IPS-20b (cell line): Measurements from ENCODE around the gene GPC5.
"Not testable (repeated sequence)": the region's sequence is repeated elsewhere in the genome, so short reads cannot be mapped to it uniquely, and the experiment has no call there.

Source experiments
- H3K27ac ChIP-seq: one replicate; pipeline ENCODE4 v1.5.1; 2013; ENCODE audit warnings: low read length
- H3K27me3 ChIP-seq: 2 replicates; pipeline ENCODE4 v1.6.1; 2013; ENCODE audit warnings: mild to moderate bottlenecking, low read length, inconsistent platforms; ENCODE audit not compliant: insufficient read depth
- H3K36me3 ChIP-seq: 2 replicates; pipeline ENCODE4 v1.6.1; 2013; ENCODE audit warnings: low read depth, mild to moderate bottlenecking, inconsistent platforms, low read length, moderate library complexity; ENCODE audit not compliant: insufficient read depth
- H3K4me1 ChIP-seq: 2 replicates; pipeline ENCODE4 v1.6.1; 2013; ENCODE audit warnings: mild to moderate bottlenecking, control low read depth, inconsistent platforms, low read length, moderate library complexity; ENCODE audit not compliant: insufficient read depth
- H3K4me3 ChIP-seq: 2 replicates; pipeline ENCODE4 v1.5.1; 2013; ENCODE audit warnings: mild to moderate bottlenecking, low read length, inconsistent platforms
- H3K9ac ChIP-seq: 2 replicates; pipeline ENCODE4 v1.6.1; 2013; ENCODE audit warnings: low read depth, mild to moderate bottlenecking, inconsistent platforms, low read length, moderate library complexity
- H3K9me3 ChIP-seq: 2 replicates; pipeline ENCODE4 v1.6.1; 2013; ENCODE audit warnings: mild to moderate bottlenecking, low read depth, low read length, inconsistent platforms; ENCODE audit not compliant: insufficient read depth

Gene GPC5

GRCh38 chr13:91882918-91883317 is 484.5 kb downstream of the GPC5 start:
- Histone ChIP-seq H3K36me3 (no peaks in the 10 kb centered on the region), H3K4me1 (no peaks in the 10 kb centered on the region), H3K9ac (no peak overlapping the region), H3K9me3 (no peaks in the 10 kb centered on the region), H3K27me3 (no peaks in the 10 kb centered on the region), H3K27ac (no peak overlapping the region), H3K4me3 (no peak overlapping the region)

DNA sequence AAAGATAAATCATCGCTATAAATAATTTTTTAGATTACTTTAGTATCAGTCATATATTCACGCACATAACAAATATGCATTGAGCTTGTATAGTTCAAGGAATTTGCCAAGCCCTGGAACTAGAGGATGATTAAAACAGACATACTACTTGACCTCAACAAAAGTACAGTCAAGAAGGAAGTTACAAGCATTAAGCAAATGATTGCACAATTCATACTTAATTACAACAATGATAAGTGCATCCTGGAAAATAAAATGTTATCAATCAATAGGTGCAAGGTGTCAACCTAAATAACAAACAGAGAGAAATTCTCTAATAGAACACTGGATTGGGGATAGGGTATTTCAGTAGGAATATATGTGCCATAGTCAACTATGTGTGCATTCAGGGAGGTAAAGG is 491.2 kb downstream of the GPC5 start:
- no peak overlapping the region for H3K4me3 ChIP-seq
- H3K27me3 ChIP-seq: no peaks in the 10 kb centered on the region
- no peaks in the 10 kb centered on the region for H3K4me1 ChIP-seq

GRCh38 chr13:91891141-91891540 is 492.7 kb downstream of the GPC5 start:
- Histone ChIP-seq H3K27ac (no peak overlapping the region), H3K4me3 (no peak overlapping the region), H3K9me3 (no peaks in the 10 kb centered on the region), H3K9ac (no peak overlapping the region), H3K36me3 (no peaks in the 10 kb centered on the region), H3K4me1 (no peaks in the 10 kb centered on the region), H3K27me3 (no peaks in the 10 kb centered on the region)

More for the DNA sequence above, 491.2 kb downstream of the GPC5 start:
- Histone ChIP-seq H3K27ac (no peak overlapping the region), H3K36me3 (no peaks in the 10 kb centered on the region), H3K9me3 (no peaks in the 10 kb centered on the region), H3K9ac (no peak overlapping the region)

DNA sequence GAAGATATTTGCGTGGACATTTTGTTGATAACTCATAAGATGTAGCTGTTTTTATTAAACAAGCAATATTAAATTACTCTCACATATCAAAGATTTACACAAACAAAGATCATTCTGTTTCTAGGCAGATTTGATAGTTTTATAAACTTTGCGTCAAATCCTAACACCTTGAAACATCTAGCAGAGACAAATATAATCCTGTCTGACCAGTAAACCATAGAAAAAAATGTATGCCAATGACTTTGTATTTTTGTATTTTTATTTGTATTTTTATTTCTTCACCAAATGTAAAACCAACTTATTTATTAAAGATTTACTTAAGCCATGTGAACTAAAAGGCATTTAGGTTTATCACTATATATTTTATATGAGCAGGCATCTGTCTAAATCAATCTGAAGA is 494.6 kb downstream of the GPC5 start:
- Histone ChIP-seq H3K36me3 (no peaks in the 10 kb centered on the region), H3K4me1 (no peaks in the 10 kb centered on the region), H3K27ac (no peak overlapping the region), H3K9me3 (no peaks in the 10 kb centered on the region), H3K27me3 (no peaks in the 10 kb centered on the region), H3K9ac (no peak overlapping the region), H3K4me3 (no peak overlapping the region)

DNA sequence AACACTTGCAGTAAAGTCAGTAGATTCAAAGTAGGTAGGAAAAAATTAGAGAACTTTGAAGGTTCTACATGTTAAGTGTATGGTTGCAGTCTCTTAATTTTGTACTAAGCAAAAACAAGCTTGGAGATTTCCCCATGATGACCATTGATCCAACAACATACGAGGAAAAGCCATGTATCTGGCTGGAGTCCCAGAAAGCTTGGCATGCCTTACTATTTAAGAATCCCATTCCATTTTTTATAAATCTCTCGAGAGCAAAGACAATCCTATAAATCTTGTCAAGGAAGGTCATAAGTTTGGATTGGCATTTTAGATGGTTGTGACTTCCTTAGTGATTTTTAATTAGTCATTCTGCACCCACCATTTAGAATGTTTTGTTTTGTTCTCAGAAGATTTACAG is 495.9 kb downstream of the GPC5 start:
- Histone ChIP-seq H3K4me1 (no peaks in the 10 kb centered on the region), H3K27me3 (no peaks in the 10 kb centered on the region), H3K9ac (no peak overlapping the region), H3K4me3 (no peak overlapping the region), H3K36me3 (no peaks in the 10 kb centered on the region), H3K27ac (no peak overlapping the region), H3K9me3 (no peaks in the 10 kb centered on the region)

GRCh38 chr13:91896547-91896946 is 498.1 kb downstream of the GPC5 start:
- no peak overlapping the region for H3K9ac ChIP-seq
- H3K27me3 ChIP-seq: no peaks in the 10 kb centered on the region
- no peaks in the 10 kb centered on the region for H3K4me1 ChIP-seq
- no peaks in the 10 kb centered on the region for H3K9me3 ChIP-seq
- H3K4me3 ChIP-seq: no peak overlapping the region
- no peak overlapping the region for H3K27ac ChIP-seq
- H3K36me3 ChIP-seq: no peaks in the 10 kb centered on the region

GRCh38 chr13:91898986-91899385 is 500.6 kb downstream of the GPC5 start:
- H3K27ac ChIP-seq: not testable (repeated sequence)

GRCh38 chr13:91902291-91902690 is 503.9 kb downstream of the GPC5 start:
- no peaks in the 10 kb centered on the region for H3K4me1 ChIP-seq
- H3K27ac ChIP-seq: no peak overlapping the region
- no peak overlapping the region for H3K9ac ChIP-seq
- H3K36me3 ChIP-seq: no peaks in the 10 kb centered on the region
- H3K27me3 ChIP-seq: no peaks in the 10 kb centered on the region
- H3K4me3 ChIP-seq: no peak overlapping the region
- no peaks in the 10 kb centered on the region for H3K9me3 ChIP-seq

More at GRCh38 chr13:91898986-91899385, 500.6 kb downstream of the GPC5 start:
- H3K4me3 ChIP-seq, H3K4me1 ChIP-seq, H3K9me3 ChIP-seq, H3K36me3 ChIP-seq, H3K9ac ChIP-seq, H3K27me3 ChIP-seq: not testable (repeated sequence)

GRCh38 chr13:91904005-91904404 is 505.6 kb downstream of the GPC5 start:
- H3K27ac ChIP-seq: no peak overlapping the region
- no peaks in the 10 kb centered on the region for H3K27me3 ChIP-seq
- no peaks in the 10 kb centered on the region for H3K4me1 ChIP-seq

GRCh38 chr13:91904597-91904996 is 506.2 kb downstream of the GPC5 start:
- H3K4me3 ChIP-seq: no peak overlapping the region
- no peaks in the 10 kb centered on the region for H3K27me3 ChIP-seq
- no peaks in the 10 kb centered on the region for H3K36me3 ChIP-seq
- H3K4me1 ChIP-seq: no peaks in the 10 kb centered on the region
- H3K27ac ChIP-seq: no peak overlapping the region
- H3K9me3 ChIP-seq: no peaks in the 10 kb centered on the region
- H3K9ac ChIP-seq: no peak overlapping the region

More at GRCh38 chr13:91904005-91904404, 505.6 kb downstream of the GPC5 start:
- H3K36me3 ChIP-seq: no peaks in the 10 kb centered on the region
- no peak overlapping the region for H3K9ac ChIP-seq
- no peak overlapping the region for H3K4me3 ChIP-seq
- no peaks in the 10 kb centered on the region for H3K9me3 ChIP-seq

DNA sequence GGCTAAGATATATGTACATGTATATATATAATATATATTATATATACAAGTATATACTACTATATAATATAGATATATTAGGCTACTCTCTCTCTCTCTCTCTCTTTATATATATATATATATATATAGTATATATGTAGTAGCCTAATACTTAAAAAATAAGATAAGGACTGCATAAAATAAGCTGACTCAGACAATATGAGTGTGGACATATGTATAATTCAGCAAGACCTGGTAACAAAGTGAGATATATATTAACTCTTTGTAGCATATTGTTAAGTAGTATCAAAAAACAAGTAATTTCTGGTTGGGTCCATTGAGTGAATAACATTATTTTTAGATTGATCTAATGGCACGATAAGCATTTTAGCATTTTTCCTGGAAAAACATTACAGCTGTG is 509.0 kb downstream of the GPC5 start:
- no peak overlapping the region for H3K4me3 ChIP-seq
- no peaks in the 10 kb centered on the region for H3K27me3 ChIP-seq
- H3K27ac ChIP-seq: no peak overlapping the region
- no peaks in the 10 kb centered on the region for H3K9me3 ChIP-seq
- H3K36me3 ChIP-seq: no peaks in the 10 kb centered on the region
- H3K4me1 ChIP-seq: no peaks in the 10 kb centered on the region
- H3K9ac ChIP-seq: no peak overlapping the region

- H3K36me3 ChIP-seq: no peaks in the 10 kb centered on the region
These were observed 511.2 kb downstream of the GPC5 start for GRCh38 chr13:91909617-91910016.

More at GRCh38 chr13:91909617-91910016, 511.2 kb downstream of the GPC5 start:
- no peak overlapping the region for H3K9ac ChIP-seq
- H3K9me3 ChIP-seq: no peaks in the 10 kb centered on the region
- H3K27ac ChIP-seq: no peak overlapping the region
- H3K4me1 ChIP-seq: no peaks in the 10 kb centered on the region
- H3K4me3 ChIP-seq: no peak overlapping the region
- H3K27me3 ChIP-seq: no peaks in the 10 kb centered on the region
